Keratinocyte (primary cell): Measurements from ENCODE around the gene PRKAR1B. TPM values are rescaled to one million over a fixed set of nuclear protein-coding genes. Genes with fewer than 3 reads are reported as not detected.

ENCODE experiments used
- DNase-seq: peaks from one replicate; pipeline ENCODE4 v3.0.0-alpha.2; 2011; ENCODE audit warnings: low read depth, missing footprints, low spot score
- FAIRE-seq: peaks from 2 replicates; lab custom pipeline; 2011; peaks lifted over from hg19 to GRCh38; lab: Jason Lieb, UNC
- H2AFZ ChIP-seq: 2 replicates; pipeline ENCODE4 v1.6.0; 2012; ENCODE audit warnings: low read length, control low read depth, inconsistent platforms; ENCODE audit not compliant: control insufficient read depth
- H3K27ac ChIP-seq: 2 replicates; pipeline ENCODE4 v1.5.1; 2011; ENCODE audit warnings: low read length; ENCODE audit not compliant: control insufficient read depth, insufficient read depth
- H3K27me3 ChIP-seq: 3 replicates; pipeline ENCODE4 v1.6.0; 2011; ENCODE audit warnings: low read length; ENCODE audit not compliant: control insufficient read depth, insufficient read depth; ENCODE audit errors: extremely low read depth
- H3K36me3 ChIP-seq, 2 experiments: 2 replicates in 1 of 2; 3 replicates in 1 of 2; pipeline ENCODE4 v1.5.1; 2011; ENCODE audit warnings: low read length in 2 of 2, mild to moderate bottlenecking in 1 of 2; ENCODE audit not compliant: control insufficient read depth in 2 of 2, insufficient read depth in 2 of 2; ENCODE audit errors: extremely low read depth in 1 of 2
- H3K4me1 ChIP-seq: 3 replicates; pipeline ENCODE4 v1.5.1; 2011; ENCODE audit warnings: low read length; ENCODE audit not compliant: control insufficient read depth, insufficient read depth; ENCODE audit errors: extremely low read depth
- H3K4me2 ChIP-seq: 3 replicates; pipeline ENCODE4 v1.6.0; 2011; ENCODE audit warnings: low read depth, low read length; ENCODE audit not compliant: control insufficient read depth, insufficient read depth; ENCODE audit errors: extremely low read depth
- H3K4me3 ChIP-seq, 3 experiments: fragments of 200-600 bp in 1 of 3; sonication (generic) in 1 of 3; 2 replicates in 2 of 3; 3 replicates in 1 of 3; pipeline ENCODE4 v1.5.1; 2011 to 2016; ENCODE audit warnings: low read length in 3 of 3, mild to moderate bottlenecking in 3 of 3, control low read depth in 2 of 3, inconsistent platforms in 1 of 3, low read depth in 1 of 3, mixed read lengths in 1 of 3, mixed run types in 1 of 3, moderate library complexity in 1 of 3; ENCODE audit not compliant: control insufficient read depth in 2 of 3, insufficient read depth in 2 of 3; ENCODE audit errors: extremely low read depth in 1 of 3
- H3K79me2 ChIP-seq: 2 replicates; pipeline ENCODE4 v1.6.0; 2012; ENCODE audit warnings: low read length; ENCODE audit not compliant: control insufficient read depth, insufficient read depth
- H3K9ac ChIP-seq: 3 replicates; pipeline ENCODE4 v1.6.0; 2011; ENCODE audit warnings: low read length; ENCODE audit not compliant: control insufficient read depth, insufficient read depth; ENCODE audit errors: extremely low read depth
- H3K9me1 ChIP-seq: 3 replicates; pipeline ENCODE4 v1.6.0; 2011; ENCODE audit warnings: low read length; ENCODE audit not compliant: control insufficient read depth, insufficient read depth; ENCODE audit errors: extremely low read depth
- H3K9me3 ChIP-seq: 2 replicates; pipeline ENCODE4 v1.5.1; 2012; ENCODE audit warnings: low read depth, low read length; ENCODE audit not compliant: control insufficient read depth
- H4K20me1 ChIP-seq: 3 replicates; pipeline ENCODE4 v1.6.0; 2011; ENCODE audit warnings: low read length; ENCODE audit not compliant: control insufficient read depth, insufficient read depth; ENCODE audit errors: extremely low read depth
- CTCF ChIP-seq, 3 experiments: IDR thresholded peaks in 1 of 3; conservative IDR thresholded peaks in 1 of 3; optimal IDR thresholded peaks in 1 of 3; 2 replicates in 2 of 3; 3 replicates in 1 of 3; pipeline versions ENCODE3 to v1.5.1; 2011; ENCODE audit warnings: low read length in 3 of 3, mild to moderate bottlenecking in 3 of 3, moderate library complexity in 2 of 3, control low read depth in 1 of 3, inconsistent platforms in 1 of 3; ENCODE audit not compliant: insufficient read depth in 2 of 3; ENCODE audit errors: extremely low read depth in 1 of 3
- EZH2 ChIP-seq: IDR thresholded peaks from one replicate; pipeline ENCODE4 v1.6.1; 2012; ENCODE audit warnings: inconsistent platforms, mild to moderate bottlenecking, low read length, moderate library complexity
- dilution Hi-C: fragments of 300-500 bp; cut with MboI; formaldehyde crosslinking; loops from one replicate; pipeline ENCODE4 v1.7.0; 2020; ENCODE audit warnings: low sequenced_read_pairs; ENCODE audit not compliant: extremely low pct_ligation_motif_present
- polyA plus RNA-seq, 5 experiments: library from polyadenylated mRNA; depleted of rRNA in 3 of 5; stranded (reverse) in 3 of 5; stranded (forward) in 1 of 5; unstranded in 1 of 5; fragments of >200 nt; gene quantifications; 1 replicate in 1 of 5; 2 replicates in 3 of 5; 3 replicates in 1 of 5; pipeline versions ENCODE4 v1.2.1 to v1.2.3, GENCODE V29; 2011 to 2012; ENCODE audit warnings: missing spikeins in 2 of 5, low read depth in 1 of 5, low replicate concordance in 1 of 5

PRKAR1B gene
- polyA plus RNA-seq, 1 donor (not counting 4 experiments of a cell fraction or from before 2014, with no cell fraction given): 10.8 TPM

- Histone ChIP-seq H3K27ac (no peak overlapping the region), H3K36me3 (no peaks in the 10 kb centered on the region), H4K20me1 (no peaks in the 10 kb centered on the region), H3K9me1 (no peaks in the 10 kb centered on the region), H2AFZ (no peak overlapping the region), H3K4me1 (no peaks in the 10 kb centered on the region), H3K27me3 (no peaks in the 10 kb centered on the region), H3K4me3 (no peak overlapping the region), H3K79me2 (no peaks in the 10 kb centered on the region), H3K4me2 (no peak overlapping the region), H3K9ac (no peak overlapping the region), H3K9me3 (no peaks in the 10 kb centered on the region)
- FAIRE-seq: no peak
- dilution Hi-C loops: no loop called here
- no peak for DNase-seq
- no peak for TF ChIP-seq EZH2
- TF ChIP-seq CTCF (optimal IDR thresholded peaks at IDR 0.05 in 1 of 3, IDR thresholded peaks at IDR 0.05 in 1 of 3, conservative IDR thresholded peaks at IDR 0.05 in 1 of 3; ENCODE audit: extremely low read depth in 1 of 3, insufficient read depth in 2 of 3, low read length in 3 of 3): no peak
These were observed 176.0 kb downstream of the PRKAR1B start for GRCh38 chr7:550881-551614.

- Histone ChIP-seq H3K9me1 (no peaks in the 10 kb centered on the region), H3K9me3 (no peaks in the 10 kb centered on the region), H3K9ac (no peak overlapping the region), H4K20me1 (no peaks in the 10 kb centered on the region), H2AFZ (no peak overlapping the region), H3K79me2 (no peaks in the 10 kb centered on the region), H3K27ac (no peak overlapping the region), H3K27me3 (no peaks in the 10 kb centered on the region), H3K4me2 (no peak overlapping the region), H3K36me3 (no peaks in the 10 kb centered on the region), H3K4me3 (no peak overlapping the region), H3K4me1 (no peaks in the 10 kb centered on the region)
- DNase-seq (no peak), FAIRE-seq (no peak)
- dilution Hi-C loops: no loop called here
- TF ChIP-seq EZH2 (no peak), CTCF (optimal IDR thresholded peaks at IDR 0.05 in 1 of 3, IDR thresholded peaks at IDR 0.05 in 1 of 3, conservative IDR thresholded peaks at IDR 0.05 in 1 of 3; ENCODE audit: extremely low read depth in 1 of 3, insufficient read depth in 2 of 3, low read length in 3 of 3) (no peak)
These were observed 177.0 kb downstream of the PRKAR1B start for GRCh38 chr7:549891-550625.
